Testis (tissue), 2 donors: ENCODE results near the gene PCSK5.

Experiments
- CTCF ChIP-seq, 3 experiments: fragments of 450-650 bp in 2 of 3; fragments of 200-600 bp in 1 of 3; sonication (generic) in 1 of 3; IDR thresholded peaks; one replicate each; pipeline ENCODE4 v1.5.1; 2016 to 2019; ENCODE audit warnings: antibody characterized with exemption in 3 of 3, mild to moderate bottlenecking in 2 of 3, moderate library complexity in 1 of 3
- POLR2A ChIP-seq: fragments of 450-650 bp; IDR thresholded peaks from one replicate; pipeline ENCODE4 v1.6.1; 2017; ENCODE audit warnings: antibody characterized with exemption, mild to moderate bottlenecking, moderate library complexity

- TF ChIP-seq CTCF (IDR thresholded peaks at IDR 0.05), result no peak
- TF ChIP-seq POLR2A, result no peak
Observed at GRCh38 chr9:75911390-75911789, 20.9 kb downstream of the PCSK5 start.
